ENCODE measurements around the gene USP3.

DNA sequence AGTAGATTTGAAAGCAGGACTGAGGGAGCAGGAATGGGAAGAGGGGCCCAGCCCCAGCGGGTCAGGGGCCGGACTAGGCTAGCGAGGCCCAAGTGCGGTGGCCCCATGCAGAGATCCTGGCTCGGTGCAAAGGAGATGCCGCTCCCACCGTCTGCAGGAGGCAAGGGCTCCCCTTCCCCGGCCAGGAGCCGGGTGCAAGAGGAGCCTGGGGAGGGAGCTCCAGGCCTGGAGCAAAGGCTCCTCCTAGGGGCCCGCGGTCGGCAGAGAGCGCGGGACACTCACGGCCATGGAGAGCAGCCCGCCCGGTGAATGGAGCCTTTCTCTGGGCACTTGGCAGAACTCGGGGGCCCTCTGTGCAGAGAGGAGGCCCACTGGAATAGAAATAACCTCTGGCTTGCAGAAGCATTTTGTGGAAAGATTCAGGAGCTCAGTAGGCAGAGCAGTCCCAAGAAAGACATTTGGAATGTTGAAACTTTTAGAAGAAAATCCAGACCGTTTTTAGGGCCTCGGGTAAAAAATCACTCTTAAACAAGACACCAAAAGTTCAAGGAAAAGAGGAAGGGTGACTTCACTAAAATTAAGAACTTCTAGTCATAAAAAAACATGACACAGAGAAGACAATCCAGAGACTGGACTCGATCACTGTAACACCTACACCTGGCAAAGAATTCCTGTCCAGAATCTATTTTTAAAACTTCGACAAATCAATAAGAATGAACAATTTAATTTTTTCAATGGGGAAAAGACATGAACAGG is 43.0 kb upstream of the USP3 start:
- TF ChIP-seq, protein P1, sequence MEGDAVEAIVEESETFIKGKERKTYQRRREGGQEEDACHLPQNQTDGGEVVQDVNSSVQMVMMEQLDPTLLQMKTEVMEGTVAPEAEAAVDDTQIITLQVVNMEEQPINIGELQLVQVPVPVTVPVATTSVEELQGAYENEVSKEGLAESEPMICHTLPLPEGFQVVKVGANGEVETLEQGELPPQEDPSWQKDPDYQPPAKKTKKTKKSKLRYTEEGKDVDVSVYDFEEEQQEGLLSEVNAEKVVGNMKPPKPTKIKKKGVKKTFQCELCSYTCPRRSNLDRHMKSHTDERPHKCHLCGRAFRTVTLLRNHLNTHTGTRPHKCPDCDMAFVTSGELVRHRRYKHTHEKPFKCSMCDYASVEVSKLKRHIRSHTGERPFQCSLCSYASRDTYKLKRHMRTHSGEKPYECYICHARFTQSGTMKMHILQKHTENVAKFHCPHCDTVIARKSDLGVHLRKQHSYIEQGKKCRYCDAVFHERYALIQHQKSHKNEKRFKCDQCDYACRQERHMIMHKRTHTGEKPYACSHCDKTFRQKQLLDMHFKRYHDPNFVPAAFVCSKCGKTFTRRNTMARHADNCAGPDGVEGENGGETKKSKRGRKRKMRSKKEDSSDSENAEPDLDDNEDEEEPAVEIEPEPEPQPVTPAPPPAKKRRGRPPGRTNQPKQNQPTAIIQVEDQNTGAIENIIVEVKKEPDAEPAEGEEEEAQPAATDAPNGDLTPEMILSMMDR (IDR thresholded peaks at IDR 0.05; ENCODE audit: insufficient read depth, low read length, poor library complexity, severe bottlenecking) = no peak
- no peak for TF ChIP-seq EZH2phosphoT487 (conservative IDR thresholded peaks at IDR 0.05; ENCODE audit: low read length)
